IMR-90 (cell line): Measurements from ENCODE around the gene LCE4A.
"Not testable (repeated sequence)": the region's sequence is repeated elsewhere in the genome, so short reads cannot be mapped to it uniquely, and the experiment has no call there.

Experiments
- BHLHE40 ChIP-seq: fragments of 150-350 bp; IDR thresholded peaks from 2 replicates; pipeline ENCODE4 v1.6.1; 2016; ENCODE audit warnings: mild to moderate bottlenecking, low read depth, low read length
- CEBPB ChIP-seq: IDR thresholded peaks from 2 replicates; pipeline ENCODE4 v1.6.1; 2012; ENCODE audit warnings: low read depth, low read length, improper control_type of control experiment
- MAZ ChIP-seq: IDR thresholded peaks from 2 replicates; pipeline ENCODE4 v1.6.1; 2012; ENCODE audit warnings: low read depth, mild to moderate bottlenecking, low read length, improper control_type of control experiment, moderate library complexity, borderline replicate concordance
- MXI1 ChIP-seq: IDR thresholded peaks from 2 replicates; pipeline ENCODE4 v1.6.1; 2012; ENCODE audit warnings: low read depth, mild to moderate bottlenecking, low read length, moderate library complexity, borderline replicate concordance
- POLR2A ChIP-seq: IDR thresholded peaks from 2 replicates; pipeline ENCODE4 v1.6.1; 2012; ENCODE audit warnings: mild to moderate bottlenecking, low read depth, low read length
- RAD21 ChIP-seq: IDR thresholded peaks from 2 replicates; pipeline ENCODE4 v1.6.1; 2012; ENCODE audit warnings: low read length, improper control_type of control experiment
- SMC3 ChIP-seq: fragments of 150-350 bp; IDR thresholded peaks from 2 replicates; pipeline ENCODE4 v1.6.1; 2016; ENCODE audit warnings: low read depth, mild to moderate bottlenecking, antibody characterized with exemption, low read length, moderate library complexity
- TF ChIP-seq, protein P1 (sequence below): conservative IDR thresholded peaks from 2 replicates; pipeline ENCODE4 v1.5.1; 2012; ENCODE audit warnings: mild to moderate bottlenecking, low read depth, low read length, improper control_type of control experiment
- TF ChIP-seq, protein P2 (sequence below): fragments of 150-350 bp; IDR thresholded peaks from 2 replicates; pipeline ENCODE4 v1.6.1; 2017; ENCODE audit warnings: mild to moderate bottlenecking, antibody characterized with exemption, low read length, low read depth
- TF ChIP-seq, protein P3 (sequence below): fragments of 150-350 bp; IDR thresholded peaks from 2 replicates; pipeline ENCODE4 v1.6.1; 2016; ENCODE audit warnings: low read depth, mild to moderate bottlenecking, low read length, moderate library complexity, borderline replicate concordance

DNA sequence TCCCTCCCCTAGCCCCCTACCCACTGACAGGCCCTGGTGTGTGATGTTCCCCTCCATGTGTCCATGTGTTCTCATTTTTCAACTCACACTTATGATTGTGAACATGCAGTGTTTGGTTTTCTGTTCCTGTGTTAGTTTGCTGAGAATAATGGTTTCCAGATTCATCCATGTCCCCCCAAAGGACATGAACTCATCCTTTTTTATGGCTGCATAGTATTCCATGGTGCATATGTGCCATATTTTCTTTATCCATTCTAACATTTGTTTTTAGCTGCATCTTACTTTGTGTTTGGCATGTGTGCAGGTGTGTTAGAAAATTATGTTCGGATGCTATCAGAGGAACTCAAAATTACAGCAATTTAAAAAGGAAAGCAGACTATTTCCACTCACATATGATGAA, 41.8 kb upstream of the LCE4A start:
- TF ChIP-seq, protein P1, sequence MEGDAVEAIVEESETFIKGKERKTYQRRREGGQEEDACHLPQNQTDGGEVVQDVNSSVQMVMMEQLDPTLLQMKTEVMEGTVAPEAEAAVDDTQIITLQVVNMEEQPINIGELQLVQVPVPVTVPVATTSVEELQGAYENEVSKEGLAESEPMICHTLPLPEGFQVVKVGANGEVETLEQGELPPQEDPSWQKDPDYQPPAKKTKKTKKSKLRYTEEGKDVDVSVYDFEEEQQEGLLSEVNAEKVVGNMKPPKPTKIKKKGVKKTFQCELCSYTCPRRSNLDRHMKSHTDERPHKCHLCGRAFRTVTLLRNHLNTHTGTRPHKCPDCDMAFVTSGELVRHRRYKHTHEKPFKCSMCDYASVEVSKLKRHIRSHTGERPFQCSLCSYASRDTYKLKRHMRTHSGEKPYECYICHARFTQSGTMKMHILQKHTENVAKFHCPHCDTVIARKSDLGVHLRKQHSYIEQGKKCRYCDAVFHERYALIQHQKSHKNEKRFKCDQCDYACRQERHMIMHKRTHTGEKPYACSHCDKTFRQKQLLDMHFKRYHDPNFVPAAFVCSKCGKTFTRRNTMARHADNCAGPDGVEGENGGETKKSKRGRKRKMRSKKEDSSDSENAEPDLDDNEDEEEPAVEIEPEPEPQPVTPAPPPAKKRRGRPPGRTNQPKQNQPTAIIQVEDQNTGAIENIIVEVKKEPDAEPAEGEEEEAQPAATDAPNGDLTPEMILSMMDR, result not testable (repeated sequence)
- TF ChIP-seq, protein P2, sequence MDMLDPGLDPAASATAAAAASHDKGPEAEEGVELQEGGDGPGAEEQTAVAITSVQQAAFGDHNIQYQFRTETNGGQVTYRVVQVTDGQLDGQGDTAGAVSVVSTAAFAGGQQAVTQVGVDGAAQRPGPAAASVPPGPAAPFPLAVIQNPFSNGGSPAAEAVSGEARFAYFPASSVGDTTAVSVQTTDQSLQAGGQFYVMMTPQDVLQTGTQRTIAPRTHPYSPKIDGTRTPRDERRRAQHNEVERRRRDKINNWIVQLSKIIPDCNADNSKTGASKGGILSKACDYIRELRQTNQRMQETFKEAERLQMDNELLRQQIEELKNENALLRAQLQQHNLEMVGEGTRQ, result not testable (repeated sequence)
- not testable (repeated sequence) for TF ChIP-seq POLR2A, CEBPB, BHLHE40, RAD21, MAZ, SMC3, MXI1
- TF ChIP-seq, protein P3, sequence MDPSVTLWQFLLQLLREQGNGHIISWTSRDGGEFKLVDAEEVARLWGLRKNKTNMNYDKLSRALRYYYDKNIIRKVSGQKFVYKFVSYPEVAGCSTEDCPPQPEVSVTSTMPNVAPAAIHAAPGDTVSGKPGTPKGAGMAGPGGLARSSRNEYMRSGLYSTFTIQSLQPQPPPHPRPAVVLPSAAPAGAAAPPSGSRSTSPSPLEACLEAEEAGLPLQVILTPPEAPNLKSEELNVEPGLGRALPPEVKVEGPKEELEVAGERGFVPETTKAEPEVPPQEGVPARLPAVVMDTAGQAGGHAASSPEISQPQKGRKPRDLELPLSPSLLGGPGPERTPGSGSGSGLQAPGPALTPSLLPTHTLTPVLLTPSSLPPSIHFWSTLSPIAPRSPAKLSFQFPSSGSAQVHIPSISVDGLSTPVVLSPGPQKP, result not testable (repeated sequence)
